H7 (cell line): ENCODE results near the gene NCAM1. TPM values are rescaled to one million over a fixed set of nuclear protein-coding genes. Genes with fewer than 3 reads are reported as not detected.

Experiments used
- DNase-seq: peaks from one replicate; pipeline ENCODE4 v3.0.0; 2012
- H3K27me3 ChIP-seq: 2 replicates; pipeline ENCODE4 v1.6.0; 2011; ENCODE audit warnings: mild to moderate bottlenecking, low read length; ENCODE audit not compliant: control insufficient read depth, insufficient read depth
- H3K36me3 ChIP-seq: replicated peaks from 2 replicates; pipeline ENCODE4 v1.5.1; 2011; ENCODE audit warnings: low read length; ENCODE audit not compliant: control insufficient read depth, insufficient read depth
- H3K4me3 ChIP-seq: 2 replicates; pipeline ENCODE4 v1.5.1; 2011; ENCODE audit warnings: low read depth, mild to moderate bottlenecking, control low read depth, low read length, moderate library complexity; ENCODE audit not compliant: insufficient read depth
- total RNA-seq: library from RNA; depleted of rRNA; stranded (reverse); fragments of >200 nt; shearing (Covaris generic); gene quantifications from 2 replicates; pipeline ENCODE4 v1.2.3, GENCODE V29; 2014

The NCAM1 gene
- total RNA-seq, 1 experiment from 2014 or later = 7.1 TPM

DNA sequence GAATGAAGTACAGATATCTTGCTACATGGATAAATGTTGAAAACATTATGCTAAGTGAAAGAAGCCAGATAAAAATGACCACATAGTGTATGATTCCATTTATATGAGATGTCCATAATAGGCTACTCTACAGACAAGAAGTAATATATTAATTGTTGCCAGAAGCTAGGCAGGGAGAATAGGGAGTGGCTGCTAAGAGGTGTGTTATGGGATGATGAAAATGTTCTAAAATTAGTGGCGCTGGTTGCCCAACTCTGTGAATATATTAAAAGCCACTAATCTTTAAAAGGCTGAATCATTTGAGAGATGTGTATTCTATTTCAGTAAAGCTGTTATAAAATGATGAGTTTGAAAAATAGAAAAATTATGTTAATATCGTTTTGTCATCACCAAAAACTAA is 144.4 kb downstream of the NCAM1 start:
- no peak overlapping the region for H3K4me3 ChIP-seq
- H3K27me3 ChIP-seq = no peaks in the 10 kb centered on the region
- no peaks in the 10 kb centered on the region for H3K36me3 ChIP-seq
- no peak for DNase-seq

DNA sequence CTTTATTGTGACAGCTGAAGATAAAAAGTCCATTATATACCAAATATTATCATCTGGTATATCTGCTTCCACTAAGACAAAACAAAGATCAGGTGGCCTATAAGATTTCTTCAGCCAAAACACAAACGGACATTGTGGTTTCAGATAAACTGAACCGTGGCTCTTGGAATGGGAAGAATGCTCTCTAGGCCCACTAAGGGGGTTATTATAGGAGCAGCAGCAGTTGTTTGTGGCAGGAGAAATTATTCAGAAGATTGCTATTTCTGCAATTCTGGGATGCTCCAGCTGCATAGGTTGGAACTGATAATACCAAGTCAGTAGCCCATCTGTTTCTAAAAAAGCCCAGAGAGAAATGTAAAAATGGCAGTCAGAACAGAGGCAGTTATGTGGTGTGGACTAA is 145.3 kb downstream of the NCAM1 start:
- H3K36me3 ChIP-seq = no peaks in the 10 kb centered on the region
- H3K4me3 ChIP-seq = no peak overlapping the region
- DNase-seq = no peak
- H3K27me3 ChIP-seq = no peaks in the 10 kb centered on the region

DNA sequence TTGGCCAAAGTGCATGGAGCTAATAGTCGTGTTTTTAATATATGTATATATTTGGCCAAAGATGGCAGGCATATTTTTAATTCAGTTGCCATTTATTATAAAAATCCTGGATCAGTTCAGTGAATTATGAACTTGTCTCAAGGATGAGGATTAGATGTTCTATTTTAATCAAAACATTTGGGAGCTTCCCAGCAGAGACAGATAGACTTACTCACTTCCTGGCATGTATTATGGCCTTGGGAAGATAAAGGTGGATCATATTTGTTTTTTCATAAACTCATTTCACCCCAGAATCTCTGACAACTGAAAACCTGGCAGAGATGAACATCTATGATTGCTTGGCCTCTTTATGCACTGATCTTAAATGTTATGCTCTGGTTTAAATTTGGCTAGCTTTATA is 148.8 kb downstream of the NCAM1 start:
- H3K36me3 ChIP-seq = no peaks in the 10 kb centered on the region
- H3K4me3 ChIP-seq = no peak overlapping the region
- H3K27me3 ChIP-seq = no peaks in the 10 kb centered on the region
- DNase-seq = no peak

DNA sequence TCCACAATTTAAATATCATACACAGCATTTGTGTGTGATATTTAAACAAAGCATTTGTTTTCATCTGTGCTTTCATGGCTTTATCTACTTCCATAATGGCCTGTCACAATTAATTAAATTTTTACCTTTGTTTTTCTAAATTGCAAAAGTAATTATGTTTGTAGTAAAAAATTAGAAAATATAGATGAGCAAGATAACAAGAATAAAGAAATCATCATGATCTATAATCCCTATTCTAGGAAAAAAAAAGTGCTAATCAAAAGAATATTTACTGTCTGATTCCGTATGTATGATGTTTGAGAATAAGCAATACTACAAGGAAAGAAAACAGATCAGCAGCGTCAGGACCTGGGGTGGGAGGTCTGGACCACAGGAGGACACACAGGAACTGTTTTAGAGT is 149.9 kb downstream of the NCAM1 start:
- no peaks in the 10 kb centered on the region for H3K27me3 ChIP-seq
- no peak overlapping the region for H3K4me3 ChIP-seq
- H3K36me3 ChIP-seq = no peaks in the 10 kb centered on the region
- no peak for DNase-seq

DNA sequence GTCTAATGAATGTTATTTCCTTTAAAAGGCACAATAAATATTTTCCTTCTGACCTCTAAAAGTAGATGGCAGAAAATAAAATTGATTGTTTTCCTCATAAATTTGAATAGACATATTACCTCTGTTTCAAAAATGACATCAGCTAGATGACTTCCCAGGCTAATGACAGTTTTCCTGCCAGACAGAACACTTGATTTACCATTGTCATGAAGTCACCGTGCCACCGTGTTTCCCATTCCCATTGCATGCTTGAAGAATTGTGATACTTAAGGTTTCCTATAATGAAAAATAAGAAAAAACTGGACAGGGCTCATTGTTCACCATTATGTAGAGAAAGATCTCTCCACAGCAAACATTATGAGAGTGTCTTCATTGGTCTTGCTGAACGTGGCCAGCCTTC is 151.1 kb downstream of the NCAM1 start:
- no peaks in the 10 kb centered on the region for H3K27me3 ChIP-seq
- DNase-seq = no peak
- H3K36me3 ChIP-seq = no peaks in the 10 kb centered on the region
- no peak overlapping the region for H3K4me3 ChIP-seq

DNA sequence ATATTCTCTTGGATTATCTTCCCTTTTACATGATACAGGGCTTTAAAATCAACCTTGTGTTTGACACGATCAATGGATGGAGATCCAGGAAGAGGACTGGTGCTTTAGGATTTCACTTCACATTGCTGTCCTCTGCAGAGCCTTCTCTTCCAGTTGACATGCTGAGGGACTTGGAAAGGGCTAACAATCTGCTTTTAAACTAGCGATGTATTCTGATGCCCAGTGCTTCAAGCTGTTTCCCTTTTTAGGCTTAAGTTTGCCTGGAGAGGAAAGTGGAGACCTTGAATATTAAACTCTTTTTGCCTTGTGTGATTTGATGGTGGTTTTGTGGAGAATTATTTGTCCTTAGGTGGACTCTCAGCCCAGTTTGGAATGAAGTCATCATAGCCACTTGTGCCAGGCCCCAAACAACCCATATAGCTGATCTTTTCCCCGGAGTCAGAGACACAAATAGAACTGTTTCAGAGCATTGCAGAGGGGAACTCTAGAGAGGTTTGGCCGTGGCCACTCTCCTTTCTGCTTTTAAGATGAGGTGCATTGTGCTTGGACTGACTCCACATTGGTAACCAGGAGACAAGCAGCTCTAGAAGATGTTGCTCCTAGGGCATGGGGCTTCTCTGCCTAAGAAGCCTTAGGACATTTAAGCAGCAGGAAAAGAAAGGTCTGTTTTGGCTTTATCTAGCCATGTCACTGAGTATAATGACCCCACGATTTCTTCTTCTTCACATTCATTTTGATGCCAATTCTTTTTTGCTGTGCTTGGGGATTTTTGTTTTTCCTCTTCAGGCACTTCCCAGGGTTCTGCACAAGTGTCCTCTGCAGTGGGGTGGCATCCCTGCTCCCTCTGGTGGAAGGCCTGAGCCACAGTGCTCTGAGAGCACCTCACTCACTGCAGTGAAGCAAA is 152.8 kb downstream of the NCAM1 start:
- no peaks in the 10 kb centered on the region for H3K36me3 ChIP-seq
- H3K27me3 ChIP-seq = no peaks in the 10 kb centered on the region
- H3K4me3 ChIP-seq = no peak overlapping the region
- peak; percentile 41 for DNase-seq

DNA sequence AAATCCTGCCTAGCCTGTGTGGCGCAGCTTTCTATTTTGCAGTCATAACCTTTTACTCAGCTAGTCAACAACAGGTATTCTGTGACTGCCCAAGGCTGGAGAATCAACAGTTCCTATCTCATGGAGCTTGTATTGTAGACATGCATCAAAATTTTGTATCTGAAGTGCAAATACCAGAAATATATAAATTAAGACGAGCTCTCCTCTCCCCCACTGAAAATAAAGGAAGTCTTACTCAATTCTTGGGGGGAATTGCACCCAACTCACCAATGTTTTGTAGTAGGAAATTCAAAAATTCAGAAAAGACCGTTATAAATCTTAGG is 153.4 kb downstream of the NCAM1 start:
- Histone ChIP-seq H3K36me3 (no peaks in the 10 kb centered on the region), H3K4me3 (no peak overlapping the region), H3K27me3 (no peaks in the 10 kb centered on the region)
- DNase-seq = no peak

DNA sequence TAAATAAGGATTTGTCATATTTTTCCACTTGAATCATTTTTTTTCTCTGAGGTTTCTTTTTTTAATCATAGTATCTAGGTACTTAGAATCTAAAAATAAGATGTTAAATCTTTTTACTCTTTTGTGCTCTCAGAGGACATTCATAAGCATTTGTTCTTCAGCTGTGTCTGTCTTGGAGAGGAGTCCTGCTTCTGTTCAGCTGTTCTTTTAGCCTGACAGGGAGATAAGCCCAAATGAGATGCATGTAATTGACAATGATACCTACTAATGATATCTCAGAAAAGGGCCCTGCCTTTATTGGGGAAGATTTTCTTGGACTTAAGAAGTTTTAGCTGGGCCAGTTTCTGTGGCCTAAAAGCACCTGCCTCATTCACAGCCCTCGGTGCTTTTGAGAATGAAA is 156.9 kb downstream of the NCAM1 start:
- no peaks in the 10 kb centered on the region for H3K36me3 ChIP-seq
- no peaks in the 10 kb centered on the region for H3K27me3 ChIP-seq
- no peak for DNase-seq
- H3K4me3 ChIP-seq = no peak overlapping the region

DNA sequence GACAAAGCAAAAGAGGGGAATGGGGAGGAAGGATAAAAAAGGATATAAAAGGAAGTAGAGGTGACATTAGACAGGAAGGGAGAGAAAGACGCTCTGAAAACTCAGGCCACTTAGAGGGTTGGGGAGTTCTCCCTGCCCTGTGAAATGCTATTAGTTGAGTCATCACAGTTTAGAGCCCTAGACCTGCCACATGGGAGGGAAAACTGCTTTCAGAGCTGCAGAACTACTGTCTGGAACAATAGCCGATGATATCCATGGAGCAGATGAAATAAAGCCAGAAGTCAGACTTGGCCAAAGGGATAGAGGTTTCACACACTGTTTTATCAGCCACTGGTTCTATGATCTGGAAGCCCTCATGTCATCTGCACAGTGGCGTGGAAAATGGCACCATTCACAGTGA is 157.9 kb downstream of the NCAM1 start:
- DNase-seq = no peak
- H3K36me3 ChIP-seq = no peaks in the 10 kb centered on the region
- H3K4me3 ChIP-seq = no peak overlapping the region
- no peaks in the 10 kb centered on the region for H3K27me3 ChIP-seq

DNA sequence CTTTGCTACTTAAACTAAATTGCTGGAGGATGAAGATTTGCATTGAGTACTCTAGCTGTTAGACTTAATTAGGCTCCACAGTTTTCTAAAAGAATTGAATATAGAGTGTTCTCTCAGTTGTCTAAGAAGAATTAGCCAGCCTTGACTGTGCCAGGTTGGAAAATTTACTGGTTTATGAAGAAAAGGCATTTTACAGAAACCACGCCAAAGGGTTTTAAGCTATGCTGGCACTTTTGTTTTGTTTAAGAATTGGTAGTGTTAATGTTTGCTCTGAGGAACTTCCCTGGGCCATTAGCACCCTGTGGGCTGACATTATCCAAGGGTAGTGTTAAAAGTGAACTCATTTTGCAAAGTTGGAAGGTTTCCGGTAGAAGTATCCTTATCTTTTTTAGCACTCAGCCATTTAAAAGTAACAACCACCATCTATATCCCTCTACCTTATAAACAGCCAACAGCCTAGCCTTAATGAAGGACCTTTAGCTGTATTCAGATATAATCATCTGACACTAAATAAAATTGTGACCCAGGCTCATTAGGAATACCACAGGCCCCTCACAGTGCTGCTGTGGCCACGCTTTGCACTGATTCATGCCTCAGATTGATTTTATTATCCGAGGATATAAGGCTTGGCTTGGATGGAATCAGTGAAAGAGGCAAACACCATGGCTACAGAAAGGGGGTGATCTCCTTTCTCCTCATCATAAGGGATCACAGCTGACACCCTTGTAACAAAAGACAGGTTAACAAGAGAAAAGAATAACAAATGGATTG is 158.9 kb downstream of the NCAM1 start:
- Histone ChIP-seq H3K4me3 (no peak overlapping the region), H3K27me3 (no peaks in the 10 kb centered on the region), H3K36me3 (no peaks in the 10 kb centered on the region)
- DNase-seq = no peak

DNA sequence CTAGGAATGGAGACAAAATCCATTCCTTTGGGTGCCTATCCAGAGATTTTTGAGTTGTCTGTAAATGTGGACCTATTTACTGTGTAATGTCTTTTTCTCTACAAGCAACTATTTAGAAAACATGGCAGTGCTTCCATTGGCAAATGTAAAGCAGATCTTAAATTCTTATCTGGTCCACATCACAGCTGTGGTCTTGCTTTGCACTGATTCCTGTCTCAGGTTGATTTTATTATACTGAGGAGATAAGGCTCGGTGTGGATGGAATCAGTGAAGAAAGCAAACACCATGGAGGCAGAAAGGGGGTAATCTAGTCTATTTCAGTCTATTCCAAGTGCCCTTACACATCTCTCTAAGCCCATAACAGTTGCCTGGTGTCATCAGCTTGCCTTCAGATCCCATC is 160.5 kb downstream of the NCAM1 start:
- Histone ChIP-seq H3K4me3 (no peak overlapping the region), H3K36me3 (no peaks in the 10 kb centered on the region), H3K27me3 (no peaks in the 10 kb centered on the region)
- DNase-seq = no peak

DNA sequence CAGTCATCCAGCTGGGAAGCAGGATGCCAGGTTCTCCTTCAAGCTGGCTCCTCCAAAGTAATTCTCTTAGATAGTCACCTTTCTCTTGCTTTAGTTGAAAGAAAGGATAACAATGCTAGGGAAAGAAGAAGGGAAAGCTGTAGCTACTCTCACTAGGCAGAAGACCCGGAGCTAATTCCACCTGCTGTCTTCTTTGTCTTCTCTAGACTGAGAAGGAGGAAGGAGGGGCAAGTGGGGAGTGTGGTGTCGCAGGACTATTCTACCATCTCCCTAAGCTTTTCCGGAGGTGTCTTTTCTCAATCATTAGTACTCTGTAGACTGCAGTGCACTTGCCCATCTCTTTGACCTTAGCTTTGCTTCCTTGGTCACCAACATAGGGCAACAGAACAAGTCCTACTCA is 162.8 kb downstream of the NCAM1 start:
- no peaks in the 10 kb centered on the region for H3K36me3 ChIP-seq
- no peak for DNase-seq
- H3K4me3 ChIP-seq = no peak overlapping the region
- H3K27me3 ChIP-seq = no peaks in the 10 kb centered on the region

DNA sequence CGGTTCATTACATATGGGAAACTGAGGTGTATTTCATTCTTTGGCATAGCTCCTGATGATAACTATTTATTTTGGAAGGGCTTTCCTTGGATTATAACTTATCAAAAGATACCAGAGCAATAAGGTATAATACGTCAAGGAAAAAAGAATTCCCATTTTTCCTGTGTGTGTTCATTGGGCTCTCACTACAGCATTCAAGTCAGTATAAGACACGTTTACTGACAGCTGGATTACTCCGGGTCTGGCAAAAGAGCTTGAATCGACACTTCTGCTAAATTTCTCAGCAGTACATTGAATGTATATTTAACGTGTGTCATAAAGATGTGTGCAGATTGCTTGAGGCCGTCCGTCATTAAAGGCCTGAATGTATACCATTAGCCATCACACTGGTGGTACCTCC is 163.4 kb downstream of the NCAM1 start:
- H3K4me3 ChIP-seq = no peak overlapping the region
- H3K36me3 ChIP-seq = no peaks in the 10 kb centered on the region
- H3K27me3 ChIP-seq = no peaks in the 10 kb centered on the region
- no peak for DNase-seq

DNA sequence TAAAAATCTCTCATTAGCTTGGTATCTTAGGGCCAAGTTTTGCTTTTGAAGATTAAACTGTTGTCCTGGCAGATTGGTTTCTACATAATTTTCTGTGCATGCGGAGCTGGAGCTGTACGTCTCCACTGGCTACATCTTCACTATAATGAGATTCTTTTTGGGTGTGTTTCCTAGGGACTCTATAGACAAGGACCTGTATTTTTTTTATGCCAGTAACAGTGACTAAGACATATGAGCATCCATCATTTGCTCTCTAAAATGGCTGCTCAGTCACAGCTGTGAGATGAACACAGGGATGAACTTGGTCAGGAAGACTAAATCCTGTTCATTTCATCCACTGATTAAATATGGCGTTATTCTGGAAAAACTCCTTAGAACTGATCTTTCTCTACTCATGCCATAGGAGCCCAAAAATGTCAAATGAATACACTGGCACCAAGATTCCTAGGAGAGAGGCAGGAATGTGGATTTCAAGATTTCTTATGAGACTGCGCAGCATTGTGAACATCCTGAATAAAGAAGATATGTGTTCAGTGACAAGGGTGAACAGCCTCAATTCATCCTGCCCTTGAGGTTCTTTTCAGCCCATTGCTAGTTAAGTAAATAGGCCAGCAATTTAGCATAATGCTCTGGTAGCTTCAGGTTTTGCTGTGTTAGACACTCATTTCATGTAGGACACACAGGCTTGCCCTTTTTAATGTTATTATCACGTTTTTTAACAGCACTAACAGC is 168.2 kb downstream of the NCAM1 start:
- no peaks in the 10 kb centered on the region for H3K36me3 ChIP-seq
- no peak for DNase-seq
- no peak overlapping the region for H3K4me3 ChIP-seq
- no peaks in the 10 kb centered on the region for H3K27me3 ChIP-seq
